NCI-H2107 treated with DMSO at 0.1 percent for 48 hours (cell line): ENCODE measurements around the gene RNF146.
"Not testable (repeated sequence)": the region's sequence is repeated elsewhere in the genome, so short reads cannot be mapped to it uniquely, and the experiment has no call there.

ENCODE experiments used
- DNase-seq: peaks from one replicate; lab custom pipeline; 2025; ENCODE audit not compliant: unreplicated experiment; lab: John Stamatoyannopoulos, UW

Gene RNF146, protein sequence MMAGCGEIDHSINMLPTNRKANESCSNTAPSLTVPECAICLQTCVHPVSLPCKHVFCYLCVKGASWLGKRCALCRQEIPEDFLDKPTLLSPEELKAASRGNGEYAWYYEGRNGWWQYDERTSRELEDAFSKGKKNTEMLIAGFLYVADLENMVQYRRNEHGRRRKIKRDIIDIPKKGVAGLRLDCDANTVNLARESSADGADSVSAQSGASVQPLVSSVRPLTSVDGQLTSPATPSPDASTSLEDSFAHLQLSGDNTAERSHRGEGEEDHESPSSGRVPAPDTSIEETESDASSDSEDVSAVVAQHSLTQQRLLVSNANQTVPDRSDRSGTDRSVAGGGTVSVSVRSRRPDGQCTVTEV

DNA sequence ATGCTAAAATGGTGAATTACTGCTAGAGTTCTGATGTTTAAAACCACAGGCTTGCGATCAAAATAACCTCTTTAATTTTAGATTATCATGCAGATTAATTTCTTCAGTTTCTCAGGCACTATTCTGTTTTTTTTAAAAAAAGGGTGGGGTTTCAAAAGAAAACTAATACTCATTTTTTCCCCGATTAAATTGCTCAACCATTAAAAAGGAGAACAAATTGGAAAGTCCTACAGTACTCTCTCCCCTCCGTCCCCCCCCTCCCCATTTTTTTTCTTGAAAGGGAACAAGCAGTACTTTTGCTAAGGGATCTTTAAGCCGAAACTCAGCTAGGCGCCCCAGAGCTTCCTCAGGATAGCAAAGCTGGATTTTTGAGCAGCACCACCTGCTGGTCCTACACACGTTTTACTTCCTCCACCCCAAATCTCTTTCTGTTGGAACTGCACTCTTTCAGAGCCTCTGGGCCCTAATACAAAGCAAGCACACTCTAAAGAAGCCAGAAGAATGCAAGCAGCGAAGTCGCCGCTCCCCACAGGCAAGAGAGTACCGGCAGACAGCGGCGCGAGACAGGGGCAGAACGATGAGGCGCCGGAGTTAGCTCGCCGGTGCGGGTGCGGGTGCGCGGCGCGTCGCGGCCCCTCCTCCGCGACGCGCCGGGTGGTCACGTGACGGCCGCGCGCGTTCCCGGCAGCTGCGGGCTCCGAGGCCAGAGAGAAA is at the start of gene RNF146:
RNF146 (plus strand) TSS at position 687 of the 714 bp plus-strand sequence. CDS start 13,475 bp downstream, outside the sequence.
- DNase-seq, result peak; percentile 79

DNA sequence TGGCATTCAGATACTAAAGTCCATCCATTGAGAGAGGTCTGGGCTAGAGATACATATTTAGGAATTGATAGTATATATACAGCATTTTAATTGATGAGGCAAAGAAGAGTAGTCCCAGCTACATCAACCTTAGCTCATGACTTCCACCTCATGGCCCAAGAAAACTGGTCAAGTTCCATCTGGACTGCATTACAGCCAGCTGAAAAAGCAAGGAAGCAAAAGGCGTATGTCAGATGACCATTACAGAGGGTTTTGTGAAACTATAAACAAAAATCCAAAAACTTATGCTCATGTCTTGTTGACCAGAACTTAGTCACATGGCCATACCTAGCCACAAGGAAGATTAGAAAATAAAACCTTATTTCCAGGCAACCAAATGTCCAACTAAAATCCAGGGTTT is 46.8 kb upstream of the RNF146 start:
- DNase-seq, result no peak

DNA sequence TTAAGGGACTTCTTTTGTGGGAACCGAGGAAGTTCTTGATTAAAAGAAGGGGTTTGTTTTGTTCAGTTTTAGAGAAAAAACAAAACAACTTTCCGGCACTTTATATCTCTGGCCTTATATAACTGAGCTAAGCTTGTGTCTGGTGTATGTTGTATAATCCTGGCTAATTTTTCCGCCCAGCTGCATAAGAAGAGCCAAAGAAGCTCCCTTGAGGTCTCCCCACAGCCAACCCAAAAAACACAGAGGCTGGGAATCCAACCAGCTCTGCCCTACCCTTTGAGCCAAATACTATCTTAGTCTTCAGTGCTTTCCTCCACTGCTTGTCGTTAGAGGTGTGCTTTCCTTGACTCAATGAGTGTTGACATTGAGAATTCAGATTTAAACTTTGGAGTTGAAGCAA is 45.5 kb upstream of the RNF146 start:
- no peak for DNase-seq

DNA sequence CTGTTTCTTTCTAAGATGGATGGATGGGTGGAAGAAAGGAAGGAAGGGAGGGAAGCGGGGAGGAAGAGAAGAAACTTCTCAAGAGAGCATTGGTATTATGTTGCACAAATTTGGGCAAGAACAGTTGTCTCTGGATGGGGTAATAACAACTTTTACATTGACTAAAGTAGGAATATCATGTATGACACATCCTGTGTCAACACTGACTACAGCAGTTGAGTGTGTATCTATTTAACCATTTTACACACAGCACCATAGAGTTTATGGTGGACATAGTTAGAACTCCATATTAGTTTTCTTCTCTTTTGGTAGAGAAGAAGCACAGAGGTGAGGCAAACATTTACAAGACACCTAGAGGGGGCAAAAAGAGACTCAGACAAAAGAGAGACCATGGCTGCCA is 44.2 kb upstream of the RNF146 start:
- no peak for DNase-seq

DNA sequence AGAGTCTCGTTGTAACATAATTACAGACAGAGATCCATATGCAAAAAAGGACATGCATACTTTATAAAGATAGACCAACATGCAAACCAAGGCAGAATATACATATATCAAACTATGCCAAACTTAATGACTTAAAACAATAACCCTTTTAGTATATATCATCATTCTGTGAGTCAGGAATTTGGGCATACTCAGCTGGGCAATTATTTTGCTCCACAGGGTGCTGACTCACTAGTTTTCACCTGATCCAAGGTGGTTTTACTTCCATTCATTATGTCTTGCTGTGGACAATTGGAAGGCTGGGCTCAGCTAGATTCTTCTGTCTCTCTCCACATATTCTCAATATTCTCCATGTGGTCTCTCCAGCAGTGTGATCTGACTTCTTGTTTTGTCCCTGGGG is 41.2 kb upstream of the RNF146 start:
- no peak for DNase-seq

DNA sequence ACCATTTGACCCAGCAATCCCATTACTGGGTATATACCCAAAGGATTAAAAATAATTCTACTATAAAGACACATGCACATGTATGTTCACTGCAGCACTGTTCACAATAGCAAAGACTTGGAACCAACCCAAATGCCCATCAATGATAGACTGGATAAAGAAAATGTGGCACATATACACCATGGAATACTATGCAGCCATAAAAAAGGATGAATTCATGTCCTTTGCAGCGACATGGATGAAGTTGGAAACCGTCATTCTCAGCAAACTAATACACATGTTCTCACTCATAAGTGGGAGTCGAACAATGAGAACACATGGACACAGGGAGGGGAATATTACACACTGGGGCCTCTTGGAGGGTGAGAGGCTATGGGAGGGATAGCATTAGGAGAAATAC is 32.8 kb upstream of the RNF146 start:
- DNase-seq, result not testable (repeated sequence)

DNA sequence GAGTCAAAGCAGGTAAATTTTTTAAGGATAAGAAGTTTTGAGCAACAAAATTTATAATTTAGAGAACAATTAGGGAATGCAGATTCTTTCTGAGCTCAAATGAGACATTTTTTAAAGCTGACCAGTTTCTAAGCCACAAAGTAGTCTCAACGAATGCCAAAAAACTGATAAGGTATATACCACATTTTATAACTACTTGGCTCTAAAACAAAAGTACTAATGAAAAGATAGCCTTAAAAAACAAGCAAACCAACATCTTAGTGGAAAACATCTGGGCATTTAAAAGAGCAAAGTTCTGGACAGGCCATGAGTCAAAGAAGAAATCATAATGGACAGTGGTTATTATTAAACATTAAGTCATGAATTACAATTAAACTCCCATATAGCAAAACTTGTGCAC is 23.2 kb upstream of the RNF146 start:
- no peak for DNase-seq

DNA sequence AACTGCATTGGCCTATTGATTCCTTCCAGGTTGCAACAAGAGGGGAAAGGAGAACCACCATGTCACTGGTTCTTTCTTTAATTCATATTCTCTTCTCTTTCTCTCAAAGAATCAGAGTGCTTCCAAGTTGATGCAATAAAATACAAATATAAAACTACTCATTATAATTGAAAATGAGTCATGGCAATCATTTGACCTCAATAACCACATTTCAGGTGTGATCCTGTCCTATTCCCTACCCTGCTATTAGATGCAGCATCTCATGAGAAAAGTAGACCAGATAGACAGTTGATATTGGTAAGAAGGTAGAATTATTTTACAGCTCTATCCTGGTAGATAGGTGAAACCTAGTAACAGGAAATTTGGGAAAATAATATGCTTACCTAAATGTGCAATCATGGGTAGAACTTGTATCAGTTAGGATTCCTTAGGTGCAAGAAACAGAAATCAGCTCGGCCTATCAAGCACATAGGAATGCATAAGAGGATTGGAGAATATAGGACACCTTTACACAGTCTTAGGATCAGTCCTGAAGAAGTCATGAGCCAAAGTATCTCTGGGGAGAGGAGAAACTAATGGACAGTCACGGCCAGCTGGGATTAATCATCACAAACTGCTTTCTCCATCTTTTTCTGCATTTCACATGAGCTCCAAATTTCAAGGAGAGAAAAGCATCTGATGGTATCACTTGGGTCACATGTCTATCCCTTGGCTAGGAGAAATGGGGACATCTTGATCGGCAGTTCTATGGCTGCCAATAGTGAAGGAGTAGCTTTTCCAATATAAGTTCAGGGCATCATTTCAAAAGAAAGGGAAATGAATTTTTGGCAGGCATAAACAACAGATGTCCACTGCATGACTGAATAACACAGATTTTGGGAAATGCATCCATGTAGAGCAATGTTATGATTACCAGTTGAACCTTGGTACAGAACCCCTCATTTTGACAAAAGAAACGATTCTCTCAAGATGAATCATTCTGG is 19.3 kb upstream of the RNF146 start:
- DNase-seq, result no peak

DNA sequence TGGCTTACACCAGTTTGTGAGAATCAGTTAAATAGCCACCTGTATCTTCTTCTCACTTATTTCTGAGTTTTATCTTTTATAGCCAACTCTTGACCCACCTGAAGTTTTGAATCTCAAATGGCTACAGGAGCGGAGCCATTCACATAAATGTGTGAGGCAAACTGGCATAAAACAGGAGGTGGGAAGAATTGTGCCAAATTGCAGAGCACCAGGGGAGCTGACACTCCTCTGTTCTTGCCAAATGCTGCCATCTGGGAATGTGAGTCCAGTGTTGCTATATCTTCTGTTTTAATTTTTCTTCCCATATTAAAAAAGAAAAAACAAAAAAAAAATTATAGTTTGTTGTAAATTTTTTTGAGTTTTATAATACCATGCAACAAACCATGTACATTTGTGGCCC is 17.0 kb upstream of the RNF146 start:
- DNase-seq, result no peak

DNA sequence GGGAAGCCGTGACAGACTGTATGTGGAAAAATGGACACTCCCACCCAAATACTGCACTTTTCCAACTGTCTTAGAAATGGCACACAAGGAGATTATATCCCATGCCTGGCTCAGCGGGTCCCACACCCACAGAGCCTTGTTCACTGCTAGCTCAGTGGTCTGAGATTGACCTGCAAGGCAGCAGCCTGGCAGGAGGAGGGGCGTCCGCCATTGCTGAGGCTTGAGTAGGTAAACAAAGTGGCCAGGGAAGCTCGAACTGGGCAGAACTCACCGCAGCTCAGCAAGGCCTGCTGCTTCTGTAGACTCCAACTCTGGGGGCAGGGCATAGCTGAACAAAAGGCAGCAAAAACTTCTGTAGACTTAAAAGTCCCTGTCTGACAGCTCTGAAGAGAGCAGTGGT is 11.4 kb upstream of the RNF146 start:
- DNase-seq, result no peak

DNA sequence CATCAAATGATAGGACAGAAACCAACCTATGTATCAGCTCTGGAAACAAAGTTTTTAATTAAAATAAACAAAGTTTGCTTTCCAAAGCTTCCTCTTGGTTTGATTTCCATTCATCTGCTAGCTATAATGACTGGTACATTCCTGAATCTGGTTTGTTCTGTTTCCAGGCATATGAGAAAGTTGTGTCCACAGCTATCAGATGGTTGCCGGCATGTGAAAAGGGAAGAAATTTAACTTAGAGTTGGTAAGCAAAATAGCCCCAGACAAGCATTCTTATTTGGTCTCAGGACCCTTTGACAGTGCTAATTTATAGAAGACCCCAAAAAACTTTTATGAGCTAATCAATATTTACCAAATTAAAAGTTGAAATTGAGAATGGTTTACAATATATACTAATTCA is 3.8 kb upstream of the RNF146 start:
- no peak for DNase-seq

DNA sequence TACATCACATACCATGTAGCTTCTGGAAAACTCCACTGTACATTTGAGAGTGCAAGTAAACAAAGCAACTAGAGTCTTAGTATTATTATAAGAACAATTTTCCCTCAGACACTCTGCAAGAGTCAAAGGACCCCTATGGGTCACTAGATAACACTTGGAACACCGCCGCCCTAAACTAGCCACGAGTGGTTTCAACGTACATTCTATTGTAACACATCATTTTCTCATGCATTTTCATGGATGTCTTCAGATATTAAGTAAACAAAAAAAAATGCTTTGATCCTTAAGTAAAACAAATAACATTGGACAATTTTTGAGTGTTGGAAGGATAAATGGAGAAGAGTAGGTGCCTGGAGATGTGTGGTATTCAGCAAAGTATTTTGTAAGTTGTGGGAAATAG is 3.2 kb upstream of the RNF146 start:
- no peak for DNase-seq

DNA sequence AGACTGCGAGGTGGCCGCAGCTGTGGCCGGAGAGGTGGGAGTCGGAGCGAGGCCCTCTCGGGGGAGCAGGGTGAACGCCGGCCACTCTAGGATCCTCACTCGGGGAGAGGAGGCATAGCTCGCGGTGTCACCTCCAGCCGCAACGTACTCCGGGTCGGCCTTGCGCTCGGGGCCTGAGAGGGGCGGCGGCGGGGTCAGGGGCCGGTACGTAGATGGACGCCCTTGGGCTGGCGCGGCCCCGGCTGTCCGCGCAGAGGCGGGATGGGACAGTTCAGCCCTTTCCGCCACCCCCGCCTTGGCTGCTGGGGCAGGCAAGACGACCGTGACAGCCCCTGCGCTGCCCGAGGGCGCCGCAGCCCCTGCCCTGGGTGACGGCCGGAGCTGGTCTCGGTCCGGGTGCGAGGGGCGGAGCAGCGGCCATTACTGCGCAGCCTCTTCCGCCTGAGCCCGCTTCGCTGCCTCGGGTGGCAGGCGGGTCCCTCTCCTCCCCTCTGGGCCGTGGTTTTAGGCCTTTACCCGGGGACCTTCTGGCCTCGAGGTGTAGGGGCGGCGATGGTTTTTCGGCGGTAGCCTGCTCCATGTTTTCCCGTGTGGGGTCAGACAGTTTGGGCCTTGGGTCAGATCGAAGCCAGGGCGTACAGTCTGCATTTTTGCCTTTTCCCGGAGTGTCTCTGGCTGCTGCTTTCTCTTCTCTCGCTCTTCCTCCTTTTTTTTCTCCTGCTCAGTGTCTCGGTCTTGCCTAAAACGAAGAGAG is 405 bp downstream of the RNF146 start:
- no peak for DNase-seq

DNA sequence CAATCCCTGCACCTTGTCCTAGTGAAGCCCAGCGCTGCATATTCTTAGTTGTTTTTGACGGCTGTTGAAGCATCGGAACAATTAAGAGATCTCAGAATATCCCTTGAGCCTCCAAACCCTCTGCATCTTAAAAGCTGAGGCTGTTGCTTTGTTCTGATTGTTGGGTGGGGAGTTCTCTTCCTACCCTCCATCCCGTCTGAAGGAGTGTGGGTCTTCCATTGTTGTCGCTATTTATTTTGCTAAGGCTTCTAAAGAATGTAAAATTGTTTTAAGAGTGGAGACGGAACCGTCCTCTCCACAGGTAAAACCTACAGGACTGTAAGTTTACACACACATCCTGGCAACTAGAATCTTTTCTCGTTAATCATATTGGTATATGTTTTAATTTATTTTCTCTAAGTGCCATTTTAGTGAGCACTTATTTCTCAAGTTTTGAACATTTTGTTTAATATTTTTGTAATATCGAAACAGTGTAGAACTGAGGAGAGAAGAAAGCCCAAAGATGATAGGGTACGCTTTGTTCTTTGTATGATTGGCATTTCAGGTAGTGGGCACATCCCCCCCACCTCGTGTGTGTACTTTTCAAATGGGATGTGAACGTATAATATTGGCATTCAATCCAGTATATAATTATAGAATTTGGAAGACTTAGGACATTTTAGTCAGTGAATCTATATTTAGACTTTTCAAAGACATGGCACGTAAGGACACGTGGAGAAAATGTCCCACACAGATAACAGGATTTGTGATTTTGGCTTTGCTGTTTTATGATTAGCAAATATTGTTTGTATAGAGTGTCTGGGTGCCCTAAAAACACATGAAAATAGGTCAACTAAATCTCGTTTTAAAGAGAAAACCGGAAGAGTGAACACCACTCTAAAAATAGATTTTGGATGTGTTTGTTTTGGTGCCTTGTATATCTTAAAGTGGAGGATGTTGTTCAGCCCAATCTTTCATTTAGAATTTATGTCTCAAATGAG is 1.3 kb downstream of the RNF146 start:
- DNase-seq, result no peak

DNA sequence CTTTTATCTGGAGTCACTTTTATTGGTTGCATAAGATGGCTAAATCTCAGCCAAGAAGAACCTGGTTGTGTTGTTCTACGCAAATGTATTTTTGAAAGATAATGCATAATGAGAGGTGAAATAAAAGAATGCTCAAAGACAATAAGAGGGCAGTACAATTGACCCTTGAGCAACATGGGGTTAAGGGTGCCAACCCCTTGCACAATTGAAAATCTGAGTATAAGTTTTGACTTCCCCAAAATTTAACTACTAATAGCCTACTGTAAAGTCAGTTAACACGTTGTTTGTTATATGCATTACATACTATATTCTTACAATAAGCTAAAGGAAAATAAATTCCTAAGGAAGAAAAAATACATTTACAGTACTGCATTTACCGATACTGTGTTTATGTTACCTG is 5.9 kb downstream of the RNF146 start:
- DNase-seq, result no peak

DNA sequence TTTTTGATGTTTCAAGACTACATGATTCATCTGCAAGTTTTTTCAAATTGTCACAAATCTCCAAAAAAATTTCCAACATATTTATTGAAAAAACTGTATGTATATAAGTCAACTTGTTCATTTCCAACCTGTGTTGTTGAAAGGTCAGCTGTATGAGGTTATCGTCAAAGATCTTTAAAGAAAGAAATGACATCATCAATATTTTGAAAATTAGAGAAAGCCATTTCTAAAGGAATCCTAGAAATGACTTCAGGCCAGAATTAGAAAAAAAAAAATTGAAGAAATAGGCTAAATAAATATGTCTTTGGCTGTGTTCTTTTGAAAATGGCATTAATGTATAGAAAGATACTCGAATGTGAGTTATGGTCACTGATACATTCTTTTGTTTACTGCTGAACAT is 6.8 kb downstream of the RNF146 start:
- no peak for DNase-seq

DNA sequence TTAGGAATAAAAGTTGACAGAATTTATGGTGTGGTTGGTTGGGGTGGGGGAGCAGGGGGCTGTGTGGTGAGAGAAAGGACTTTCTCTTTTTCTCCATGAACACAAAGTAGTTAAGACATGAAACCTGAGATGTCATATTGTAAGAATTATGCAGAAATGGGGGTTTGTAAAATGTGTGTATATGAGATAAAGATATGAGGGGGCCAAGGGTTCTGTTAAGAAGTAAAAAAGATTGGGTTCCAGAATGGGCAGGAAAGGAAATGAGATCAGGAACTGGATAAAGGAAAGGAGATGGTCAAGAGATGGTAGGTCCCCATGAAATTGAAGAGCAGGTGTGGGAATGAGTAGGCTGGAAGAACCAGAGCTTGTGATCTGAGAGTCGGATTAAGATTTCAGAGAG is 9.7 kb downstream of the RNF146 start:
- no peak for DNase-seq

DNA sequence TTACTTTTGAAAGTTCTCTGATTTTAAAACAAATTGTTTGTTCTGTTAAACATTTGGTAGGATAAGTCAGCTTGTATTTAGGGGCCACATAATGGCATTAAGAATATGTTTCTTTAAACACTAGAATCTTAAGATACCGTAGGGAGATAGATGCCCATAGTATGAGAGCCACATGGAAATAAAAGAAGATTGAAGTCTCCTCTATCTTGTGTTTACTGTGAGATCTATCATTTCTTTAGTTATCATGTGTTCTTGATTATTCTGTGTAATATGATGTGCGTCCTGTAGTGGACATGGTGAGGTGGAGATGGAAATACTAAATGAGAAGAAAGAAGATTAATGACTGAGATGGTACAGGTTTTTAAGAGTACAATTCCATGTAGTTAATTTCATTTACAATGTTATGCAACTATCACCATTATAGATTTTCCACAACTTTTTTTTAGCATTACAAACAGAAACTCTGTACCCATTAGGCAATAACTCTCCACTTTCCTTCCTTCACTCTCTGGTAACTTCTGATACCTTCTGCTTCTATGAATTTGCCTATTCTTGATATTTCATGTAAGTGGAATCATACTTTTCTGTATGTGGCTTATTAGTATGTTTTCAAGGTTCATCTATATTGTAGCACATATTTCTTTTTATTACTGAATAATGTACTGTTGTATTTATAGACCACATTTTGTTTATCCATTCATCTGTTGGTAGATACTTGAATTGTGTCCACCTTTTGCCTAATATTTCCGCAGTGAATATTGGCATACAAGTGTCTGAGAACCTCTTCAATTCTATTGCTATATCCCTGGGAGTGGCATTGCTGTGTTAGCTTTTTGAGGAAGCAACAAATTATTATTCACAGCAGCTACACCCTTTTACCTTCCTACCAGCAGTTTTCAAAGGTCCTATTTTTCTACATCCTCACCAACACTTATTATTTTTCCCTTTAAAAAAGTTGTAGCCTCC is 11.5 kb downstream of the RNF146 start:
- no peak for DNase-seq
